Measurements from ENCODE around the gene PRKX.
"Not testable (repeated sequence)": the region's sequence is repeated elsewhere in the genome, so short reads cannot be mapped to it uniquely, and the experiment has no call there.

Gene PRKX

GRCh38 chrX:3690140-3690539, 23.3 kb downstream of the PRKX start:
- Histone ChIP-seq H3K79me2 (ENCODE audit: control insufficient read depth, low read length) (peaks cover 10% of the 10 kb centered on the region), H3K27me3 (ENCODE audit: control insufficient read depth, low read length) (no peaks in the 10 kb centered on the region), H3K4me2 (ENCODE audit: low read length) (no peak overlapping the region), H3K27ac (ENCODE audit: low read depth, low read length) (no peak overlapping the region), H3K4me3 (ENCODE audit: low read length) (no peak overlapping the region), H3K36me3 (ENCODE audit: control insufficient read depth, low read length) (no peaks in the 10 kb centered on the region), H3F3A (ENCODE audit: control insufficient read depth, insufficient read depth) (no peaks in the 10 kb centered on the region), H3K4me1 (ENCODE audit: control insufficient read depth, low read length) (peaks cover 7% of the 10 kb centered on the region), H3K9me3 (ENCODE audit: control insufficient read depth, insufficient read depth, low read length) (no peaks in the 10 kb centered on the region), H3K9me2 (replicated peaks; ENCODE audit: control insufficient read depth, low read length) (no peaks in the 10 kb centered on the region), H4K20me1 (ENCODE audit: control insufficient read depth, insufficient read depth, low read depth, low read length) (no peaks in the 10 kb centered on the region)
- TF ChIP-seq, protein P1, sequence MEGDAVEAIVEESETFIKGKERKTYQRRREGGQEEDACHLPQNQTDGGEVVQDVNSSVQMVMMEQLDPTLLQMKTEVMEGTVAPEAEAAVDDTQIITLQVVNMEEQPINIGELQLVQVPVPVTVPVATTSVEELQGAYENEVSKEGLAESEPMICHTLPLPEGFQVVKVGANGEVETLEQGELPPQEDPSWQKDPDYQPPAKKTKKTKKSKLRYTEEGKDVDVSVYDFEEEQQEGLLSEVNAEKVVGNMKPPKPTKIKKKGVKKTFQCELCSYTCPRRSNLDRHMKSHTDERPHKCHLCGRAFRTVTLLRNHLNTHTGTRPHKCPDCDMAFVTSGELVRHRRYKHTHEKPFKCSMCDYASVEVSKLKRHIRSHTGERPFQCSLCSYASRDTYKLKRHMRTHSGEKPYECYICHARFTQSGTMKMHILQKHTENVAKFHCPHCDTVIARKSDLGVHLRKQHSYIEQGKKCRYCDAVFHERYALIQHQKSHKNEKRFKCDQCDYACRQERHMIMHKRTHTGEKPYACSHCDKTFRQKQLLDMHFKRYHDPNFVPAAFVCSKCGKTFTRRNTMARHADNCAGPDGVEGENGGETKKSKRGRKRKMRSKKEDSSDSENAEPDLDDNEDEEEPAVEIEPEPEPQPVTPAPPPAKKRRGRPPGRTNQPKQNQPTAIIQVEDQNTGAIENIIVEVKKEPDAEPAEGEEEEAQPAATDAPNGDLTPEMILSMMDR (IDR thresholded peaks at IDR 0.05; ENCODE audit: low read depth, low read length, poor library complexity, severe bottlenecking), result no peak
- no peak for TF ChIP-seq EZH2phosphoT487 (IDR thresholded peaks at IDR 0.05; ENCODE audit: borderline replicate concordance, low read length)

- not testable (repeated sequence) for H3K27me3 ChIP-seq (ENCODE audit: control insufficient read depth, low read length); H3K36me3 ChIP-seq (ENCODE audit: control insufficient read depth, low read length); H3K27ac ChIP-seq (ENCODE audit: low read depth, low read length); H3K4me3 ChIP-seq (ENCODE audit: low read length); H3F3A ChIP-seq (ENCODE audit: control insufficient read depth, insufficient read depth); H4K20me1 ChIP-seq (ENCODE audit: control insufficient read depth, insufficient read depth, low read depth, low read length); H3K4me2 ChIP-seq (ENCODE audit: low read length); H3K4me1 ChIP-seq (ENCODE audit: control insufficient read depth, low read length); H3K9me3 ChIP-seq (ENCODE audit: control insufficient read depth, insufficient read depth, low read length); H3K9me2 ChIP-seq (replicated peaks; ENCODE audit: control insufficient read depth, low read length); H3K79me2 ChIP-seq (ENCODE audit: control insufficient read depth, low read length)
Measured at GRCh38 chrX:3683236-3683635, 30.2 kb downstream of the PRKX start.

DNA sequence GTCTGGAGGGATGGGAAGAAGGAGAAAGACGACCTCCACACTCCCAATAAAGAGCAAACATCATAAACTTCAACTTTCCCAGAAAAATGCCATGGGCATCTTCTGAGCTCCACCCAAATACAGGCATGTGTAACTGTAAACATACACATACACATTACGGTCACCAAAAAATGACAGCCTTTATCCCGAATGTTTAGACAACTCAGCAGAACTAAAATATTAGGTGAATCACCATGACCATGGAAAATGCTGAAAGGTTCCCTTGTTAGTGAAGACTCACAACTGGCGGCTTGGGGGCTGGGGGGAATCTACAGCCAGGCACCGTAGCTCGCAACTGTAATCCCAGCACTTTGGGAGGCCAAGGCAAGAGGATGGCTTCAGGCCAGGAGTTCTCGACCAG, 33.0 kb downstream of the PRKX start:
- no peaks in the 10 kb centered on the region for H3K9me3 ChIP-seq (ENCODE audit: control insufficient read depth, insufficient read depth, low read length)
- no peaks in the 10 kb centered on the region for H3F3A ChIP-seq (ENCODE audit: control insufficient read depth, insufficient read depth)
- H3K27me3 ChIP-seq (ENCODE audit: control insufficient read depth, low read length), result no peaks in the 10 kb centered on the region
- H3K9me2 ChIP-seq (replicated peaks; ENCODE audit: control insufficient read depth, low read length), result no peaks in the 10 kb centered on the region
- no peak overlapping the region for H3K27ac ChIP-seq (ENCODE audit: low read depth, low read length)
- no peaks in the 10 kb centered on the region for H3K36me3 ChIP-seq (ENCODE audit: control insufficient read depth, low read length)
- no peak overlapping the region for H3K4me2 ChIP-seq (ENCODE audit: low read length)
- no peaks in the 10 kb centered on the region for H3K4me1 ChIP-seq (ENCODE audit: control insufficient read depth, low read length)
- no peak for TF ChIP-seq EZH2phosphoT487 (IDR thresholded peaks at IDR 0.05; ENCODE audit: borderline replicate concordance, low read length)
- TF ChIP-seq, protein P1 (IDR thresholded peaks at IDR 0.05; ENCODE audit: low read depth, low read length, poor library complexity, severe bottlenecking), result no peak
- no peaks in the 10 kb centered on the region for H3K79me2 ChIP-seq (ENCODE audit: control insufficient read depth, low read length)
- no peak overlapping the region for H3K4me3 ChIP-seq (ENCODE audit: low read length)
- H4K20me1 ChIP-seq (ENCODE audit: control insufficient read depth, insufficient read depth, low read depth, low read length), result no peaks in the 10 kb centered on the region

DNA sequence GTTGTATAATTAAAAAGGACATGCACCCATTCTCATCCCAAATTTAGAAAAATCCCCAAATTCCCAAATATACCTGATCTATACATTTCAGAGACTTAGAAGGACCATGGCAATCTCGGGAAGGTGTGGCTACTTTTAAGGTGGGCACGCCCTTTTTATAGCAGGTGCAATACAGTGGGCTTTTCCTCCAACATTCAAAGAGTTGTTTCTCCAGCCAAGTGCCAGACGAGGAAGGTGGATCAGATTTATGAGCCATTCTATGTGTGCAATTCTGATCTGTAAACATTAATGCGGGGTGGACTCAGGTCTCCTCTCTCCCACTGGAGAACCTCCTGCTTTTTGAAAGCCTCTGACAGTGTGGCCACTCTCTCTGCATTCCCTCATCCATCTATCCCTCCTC, 33.8 kb downstream of the PRKX start:
- no peaks in the 10 kb centered on the region for H3F3A ChIP-seq (ENCODE audit: control insufficient read depth, insufficient read depth)
- no peaks in the 10 kb centered on the region for H3K9me2 ChIP-seq (replicated peaks; ENCODE audit: control insufficient read depth, low read length)
- no peak overlapping the region for H3K27ac ChIP-seq (ENCODE audit: low read depth, low read length)
- no peaks in the 10 kb centered on the region for H3K4me1 ChIP-seq (ENCODE audit: control insufficient read depth, low read length)
- H3K79me2 ChIP-seq (ENCODE audit: control insufficient read depth, low read length), result no peaks in the 10 kb centered on the region
- no peak overlapping the region for H3K4me3 ChIP-seq (ENCODE audit: low read length)
- TF ChIP-seq EZH2phosphoT487 (IDR thresholded peaks at IDR 0.05; ENCODE audit: borderline replicate concordance, low read length), result no peak
- TF ChIP-seq, protein P1 (IDR thresholded peaks at IDR 0.05; ENCODE audit: low read depth, low read length, poor library complexity, severe bottlenecking), result no peak
- no peaks in the 10 kb centered on the region for H3K9me3 ChIP-seq (ENCODE audit: control insufficient read depth, insufficient read depth, low read length)
- H3K4me2 ChIP-seq (ENCODE audit: low read length), result no peak overlapping the region
- H3K27me3 ChIP-seq (ENCODE audit: control insufficient read depth, low read length), result no peaks in the 10 kb centered on the region
- H4K20me1 ChIP-seq (ENCODE audit: control insufficient read depth, insufficient read depth, low read depth, low read length), result no peaks in the 10 kb centered on the region
- no peaks in the 10 kb centered on the region for H3K36me3 ChIP-seq (ENCODE audit: control insufficient read depth, low read length)

Data from DOHH2 (cell line).